HFF-Myc (cell line): ENCODE measurements around the gene FOXL1.

ENCODE experiments used
- DNase-seq: peaks from one replicate; pipeline ENCODE4 v3.0.0-alpha.2; 2011; ENCODE audit warnings: low read depth; ENCODE audit errors: extremely low read depth
- H3K4me3 ChIP-seq: replicated peaks from 2 replicates; pipeline ENCODE4 v1.5.1; 2011; ENCODE audit warnings: low read depth, mild to moderate bottlenecking, control low read depth, low read length
- TF ChIP-seq, protein P1 (sequence below): IDR thresholded peaks from 2 replicates; pipeline ENCODE4 v1.5.1; 2012; ENCODE audit warnings: mild to moderate bottlenecking, low read depth, low read length, control low read depth; ENCODE audit errors: missing control alignments

Gene FOXL1

DNA sequence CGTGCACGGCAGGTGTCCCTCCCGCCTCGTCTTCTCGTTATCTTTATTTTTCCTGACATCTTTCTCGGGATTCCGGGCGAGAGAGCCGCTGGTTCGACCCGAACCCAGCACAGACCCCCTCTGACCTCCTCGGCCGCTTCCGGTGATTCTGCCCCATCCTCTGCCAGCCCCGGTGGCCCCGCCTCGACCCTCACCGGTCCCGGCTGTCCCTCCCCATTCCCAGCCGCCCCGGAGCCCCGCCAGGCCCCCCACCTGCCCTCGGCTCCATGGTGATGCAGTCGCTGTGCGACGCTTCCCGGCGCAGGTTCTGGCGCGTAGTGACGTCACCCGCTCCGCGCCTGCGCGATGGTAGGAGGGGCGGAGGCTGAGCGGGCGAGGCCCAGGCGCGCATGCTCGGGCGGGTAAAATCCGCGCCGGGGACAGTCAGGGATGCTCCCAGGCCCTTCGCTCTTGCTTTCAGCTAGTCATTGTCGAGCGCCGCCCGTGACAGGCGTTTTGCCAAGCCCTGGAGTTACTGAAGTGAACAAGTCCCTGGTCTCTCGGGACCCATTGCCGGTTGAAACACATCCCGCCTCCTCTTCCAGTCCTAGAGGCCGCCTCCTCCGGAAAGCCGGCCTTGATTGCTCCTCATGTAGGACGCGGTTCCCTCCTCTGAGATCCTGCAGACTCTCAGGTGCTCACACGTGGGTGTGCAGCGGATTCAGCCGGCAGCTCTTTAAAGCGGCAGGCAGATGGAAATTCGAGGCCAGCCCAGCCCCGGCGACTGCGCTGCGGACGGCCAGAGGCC is 23.2 kb upstream of the FOXL1 start, which contains the start of gene MTHFSD:
MTHFSD (minus strand) TSS at position 319 of the 787 bp plus-strand sequence; CDS start at position 268, 51 bp downstream.
- TF ChIP-seq, protein P1, sequence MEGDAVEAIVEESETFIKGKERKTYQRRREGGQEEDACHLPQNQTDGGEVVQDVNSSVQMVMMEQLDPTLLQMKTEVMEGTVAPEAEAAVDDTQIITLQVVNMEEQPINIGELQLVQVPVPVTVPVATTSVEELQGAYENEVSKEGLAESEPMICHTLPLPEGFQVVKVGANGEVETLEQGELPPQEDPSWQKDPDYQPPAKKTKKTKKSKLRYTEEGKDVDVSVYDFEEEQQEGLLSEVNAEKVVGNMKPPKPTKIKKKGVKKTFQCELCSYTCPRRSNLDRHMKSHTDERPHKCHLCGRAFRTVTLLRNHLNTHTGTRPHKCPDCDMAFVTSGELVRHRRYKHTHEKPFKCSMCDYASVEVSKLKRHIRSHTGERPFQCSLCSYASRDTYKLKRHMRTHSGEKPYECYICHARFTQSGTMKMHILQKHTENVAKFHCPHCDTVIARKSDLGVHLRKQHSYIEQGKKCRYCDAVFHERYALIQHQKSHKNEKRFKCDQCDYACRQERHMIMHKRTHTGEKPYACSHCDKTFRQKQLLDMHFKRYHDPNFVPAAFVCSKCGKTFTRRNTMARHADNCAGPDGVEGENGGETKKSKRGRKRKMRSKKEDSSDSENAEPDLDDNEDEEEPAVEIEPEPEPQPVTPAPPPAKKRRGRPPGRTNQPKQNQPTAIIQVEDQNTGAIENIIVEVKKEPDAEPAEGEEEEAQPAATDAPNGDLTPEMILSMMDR, result no peak
- peak; percentile 73 for DNase-seq
- H3K4me3 ChIP-seq, result peak within 1 kb of the TSS; percentile 92

DNA sequence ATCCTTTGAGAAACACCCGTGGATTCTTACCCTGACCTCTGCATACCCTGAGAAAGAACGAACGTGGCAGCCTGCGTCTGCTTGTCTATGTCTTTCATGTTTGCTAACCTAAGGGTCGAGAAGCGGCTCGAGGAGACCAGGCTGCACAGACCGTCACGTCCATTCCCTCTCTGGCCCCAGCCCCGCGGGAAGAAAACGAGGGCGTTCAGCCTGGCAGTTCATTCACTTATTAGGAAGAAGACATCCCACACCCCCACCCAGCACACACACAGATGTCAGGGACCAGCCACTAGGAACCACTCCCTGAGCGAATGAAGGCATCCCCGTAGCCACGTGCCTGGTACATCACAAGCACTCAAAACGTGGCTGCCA is 22.7 kb upstream of the FOXL1 start:
- TF ChIP-seq, protein P1, result no peak
- H3K4me3 ChIP-seq, result peak overlapping the region; percentile 92
- no peak for DNase-seq

DNA sequence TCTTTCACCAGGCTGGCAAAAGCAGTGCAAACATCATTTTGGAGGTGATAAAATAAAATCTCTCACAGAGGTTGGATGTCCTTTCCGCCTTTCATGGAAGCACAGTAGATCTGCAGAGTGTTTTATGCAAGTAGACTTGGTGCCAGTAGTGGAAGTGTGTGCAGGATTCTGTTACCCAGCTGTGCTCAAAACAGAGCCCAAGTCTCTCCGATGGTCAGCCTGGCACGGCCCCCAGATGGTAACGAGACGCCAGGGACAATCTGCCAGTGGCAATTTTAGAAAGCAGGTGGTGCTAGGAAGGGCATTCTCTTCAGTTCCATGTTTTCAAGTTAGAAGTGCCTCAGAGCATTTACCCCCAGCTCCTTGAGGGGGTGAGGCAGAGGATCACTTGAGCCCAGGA is 21.8 kb upstream of the FOXL1 start:
- TF ChIP-seq, protein P1, result no peak
- H3K4me3 ChIP-seq, result no peak overlapping the region
- DNase-seq, result no peak

DNA sequence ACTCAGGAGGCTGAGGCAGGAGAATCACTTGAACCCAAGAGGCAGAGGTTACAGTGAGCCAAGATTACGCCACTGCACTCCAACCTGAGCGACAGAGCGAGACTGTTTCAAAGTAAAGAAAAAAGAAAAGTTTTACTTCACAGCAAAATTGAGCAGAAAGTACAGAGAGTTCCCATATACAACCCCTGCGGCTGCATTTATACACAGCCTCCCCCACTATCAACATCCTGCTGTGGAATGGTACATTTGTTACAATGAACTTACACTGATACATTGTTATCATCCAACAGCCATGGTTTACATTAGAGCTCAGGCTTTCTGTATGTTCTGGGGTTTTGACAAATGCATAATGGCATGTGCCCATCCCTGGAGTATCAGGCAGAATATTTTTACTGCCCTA is 20.8 kb upstream of the FOXL1 start:
- DNase-seq, result no peak
- TF ChIP-seq, protein P1, result no peak
- no peak overlapping the region for H3K4me3 ChIP-seq

DNA sequence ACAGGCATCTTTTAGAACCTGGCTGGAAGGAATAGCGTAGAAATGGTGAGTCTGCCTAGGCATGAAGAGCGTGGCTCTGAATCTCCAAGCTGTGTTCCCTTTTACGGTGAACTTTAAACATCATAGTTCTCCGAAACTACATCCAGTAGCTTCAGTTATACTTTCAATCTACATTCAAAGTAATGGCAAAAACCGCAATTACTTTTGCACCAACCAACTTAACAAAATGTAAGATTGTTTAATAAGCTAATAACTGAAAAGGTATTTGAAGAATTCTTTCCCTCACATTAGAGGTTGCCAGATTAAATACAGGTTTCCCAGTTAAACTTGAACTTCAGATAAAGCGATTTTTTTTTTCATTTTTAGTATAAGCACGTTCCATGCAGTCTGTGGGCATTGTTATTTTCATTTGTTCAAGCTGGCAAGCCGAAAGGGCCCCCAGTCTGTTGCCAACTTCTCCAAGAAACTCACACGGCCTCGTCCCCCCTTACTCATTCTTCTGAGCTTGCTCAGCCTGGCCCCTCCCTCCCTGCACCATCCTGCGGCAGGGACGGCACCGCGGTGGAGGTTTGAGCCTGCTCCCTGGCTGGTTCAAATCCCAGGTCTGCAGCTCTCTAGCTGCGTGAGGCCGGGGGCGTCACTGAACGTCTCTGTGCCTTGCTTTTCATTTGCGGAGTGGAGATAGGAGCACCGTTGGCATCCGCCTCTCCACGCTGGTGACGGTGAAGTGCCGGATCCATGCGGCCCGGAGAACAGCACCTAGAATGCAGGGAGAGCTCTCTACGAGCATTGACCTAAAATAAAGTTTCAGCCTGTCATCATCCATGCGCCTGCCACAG is 19.8 kb upstream of the FOXL1 start:
- TF ChIP-seq, protein P1, result no peak

DNA sequence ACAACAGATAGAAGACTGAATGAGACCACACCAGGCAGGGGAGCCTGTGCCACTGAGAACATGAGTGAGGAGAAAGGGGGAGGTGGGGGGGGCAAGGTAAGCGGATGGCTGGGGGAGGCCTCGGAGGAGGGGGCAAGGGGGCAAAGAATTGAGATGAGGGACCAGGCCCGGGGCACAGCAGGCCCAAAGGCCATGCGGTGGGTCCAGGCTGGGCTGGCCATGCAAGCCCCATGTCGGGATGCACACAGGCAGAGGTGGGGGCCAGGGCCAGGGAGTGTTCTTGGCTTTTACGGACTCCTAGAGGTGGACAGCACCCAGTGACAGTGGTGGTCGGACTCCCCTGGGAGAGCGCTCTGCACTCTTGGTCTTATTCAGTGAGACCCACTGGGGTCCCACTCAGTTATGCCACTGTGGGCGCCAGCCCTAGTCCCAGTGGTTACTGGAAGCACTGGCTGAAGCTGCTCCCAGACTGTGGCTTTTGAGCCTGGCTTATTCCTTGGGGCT is 18.5 kb upstream of the FOXL1 start:
- no peak overlapping the region for H3K4me3 ChIP-seq
- TF ChIP-seq, protein P1, result no peak
- no peak for DNase-seq

More for the DNA sequence above, 19.8 kb upstream of the FOXL1 start:
- no peak for DNase-seq
- H3K4me3 ChIP-seq, result no peak overlapping the region
